ENCODE data around the gene MSRB3. TPM values are rescaled to one million over a fixed set of nuclear protein-coding genes. Genes with fewer than 3 reads are reported as not detected.

MSRB3 gene
- total RNA-seq, 3 donors from 2014 or later, result 35.0 to 59.8 (median 51.8) TPM

DNA sequence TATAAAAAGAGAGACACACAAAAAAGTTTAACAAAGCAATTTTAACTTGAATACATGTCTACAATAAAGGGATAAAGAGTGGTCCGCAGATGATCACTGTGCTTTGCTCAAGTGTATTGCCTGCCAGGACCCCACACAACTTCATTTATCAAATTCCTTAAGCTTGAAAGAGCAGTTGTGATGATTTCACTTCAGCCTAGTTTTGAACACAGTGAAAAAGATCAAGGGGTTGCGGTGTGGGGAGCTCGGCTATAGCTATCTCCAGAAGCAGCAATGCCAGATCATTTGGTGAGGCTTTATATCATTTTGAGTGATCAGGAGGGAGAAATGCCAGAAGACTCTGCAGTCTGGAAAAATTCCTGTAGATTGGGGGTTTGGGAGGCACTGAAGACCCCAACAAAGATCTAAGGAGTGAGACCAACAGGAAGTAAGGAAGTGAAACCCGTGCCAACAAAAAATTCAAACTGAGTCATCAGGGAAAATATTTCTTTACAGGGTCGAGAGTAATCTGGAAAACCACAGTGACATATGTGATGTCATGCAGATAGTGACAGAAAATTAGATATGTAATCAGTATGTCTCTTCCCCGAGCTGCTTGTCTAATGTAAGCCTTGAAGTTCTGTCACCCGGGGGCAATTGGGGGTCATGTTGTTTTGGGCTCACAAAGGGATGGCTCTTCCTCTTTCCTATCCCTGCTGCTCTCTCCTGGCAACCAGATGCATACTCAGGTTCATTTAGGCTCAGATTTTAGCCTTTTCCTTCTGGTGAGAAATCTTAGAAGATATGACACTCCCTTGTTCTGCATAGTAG lies 221.8 kb downstream of the MSRB3 start:
- no peaks in the 10 kb centered on the region for H3K27me3 ChIP-seq
- H3K4me1 ChIP-seq, result peaks cover 0 to 3% of the 10 kb centered on the region in 2 donors
- intact Hi-C loops (cut with DNase I; ENCODE audit: low total_unique reads), result no loop called here
- no peak overlapping the region for H3K4me3 ChIP-seq
- H3K27ac ChIP-seq, result no peak overlapping the region
- no peaks in the 10 kb centered on the region for H3K36me3 ChIP-seq
- no peak for DNase-seq (ENCODE audit: low spot score in 2 of 2)
- TF ChIP-seq POLR2AphosphoS5 (IDR thresholded peaks at IDR 0.05) (no peak), POLR2A (IDR thresholded peaks at IDR 0.05) (no peak)
- TF ChIP-seq, protein P1, sequence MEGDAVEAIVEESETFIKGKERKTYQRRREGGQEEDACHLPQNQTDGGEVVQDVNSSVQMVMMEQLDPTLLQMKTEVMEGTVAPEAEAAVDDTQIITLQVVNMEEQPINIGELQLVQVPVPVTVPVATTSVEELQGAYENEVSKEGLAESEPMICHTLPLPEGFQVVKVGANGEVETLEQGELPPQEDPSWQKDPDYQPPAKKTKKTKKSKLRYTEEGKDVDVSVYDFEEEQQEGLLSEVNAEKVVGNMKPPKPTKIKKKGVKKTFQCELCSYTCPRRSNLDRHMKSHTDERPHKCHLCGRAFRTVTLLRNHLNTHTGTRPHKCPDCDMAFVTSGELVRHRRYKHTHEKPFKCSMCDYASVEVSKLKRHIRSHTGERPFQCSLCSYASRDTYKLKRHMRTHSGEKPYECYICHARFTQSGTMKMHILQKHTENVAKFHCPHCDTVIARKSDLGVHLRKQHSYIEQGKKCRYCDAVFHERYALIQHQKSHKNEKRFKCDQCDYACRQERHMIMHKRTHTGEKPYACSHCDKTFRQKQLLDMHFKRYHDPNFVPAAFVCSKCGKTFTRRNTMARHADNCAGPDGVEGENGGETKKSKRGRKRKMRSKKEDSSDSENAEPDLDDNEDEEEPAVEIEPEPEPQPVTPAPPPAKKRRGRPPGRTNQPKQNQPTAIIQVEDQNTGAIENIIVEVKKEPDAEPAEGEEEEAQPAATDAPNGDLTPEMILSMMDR (IDR thresholded peaks at IDR 0.05), result no peak
- no peaks in the 10 kb centered on the region for H3K9me3 ChIP-seq

DNA sequence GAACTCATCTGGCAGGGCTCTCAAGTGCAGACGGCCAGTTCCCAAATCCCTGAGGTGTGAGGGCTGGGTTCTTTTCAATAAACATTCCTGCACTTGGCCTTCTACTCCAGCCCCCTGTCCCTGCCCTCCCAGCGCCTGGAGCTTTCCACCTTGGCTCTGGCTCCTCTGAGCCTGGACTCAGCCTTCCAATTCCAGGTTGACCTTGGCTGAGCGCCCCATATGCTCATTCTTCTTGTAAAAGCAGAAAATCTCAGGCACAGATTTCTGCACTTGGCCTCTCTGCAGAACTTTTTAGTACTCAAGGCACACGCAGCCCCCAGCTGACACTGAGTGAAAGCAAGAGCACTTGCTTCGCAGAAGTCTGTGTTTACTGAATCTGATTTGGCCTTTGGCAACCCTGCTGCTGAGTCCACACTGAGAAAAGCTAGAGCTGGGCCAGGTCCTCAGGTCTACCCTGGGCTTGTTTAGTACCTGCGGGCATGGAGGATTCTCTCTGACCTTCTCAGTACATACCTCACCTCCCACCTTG lies 222.7 kb downstream of the MSRB3 start:
- Histone ChIP-seq H3K27me3 (no peaks in the 10 kb centered on the region), H3K4me1 (peaks cover 0 to 3% of the 10 kb centered on the region in 2 donors), H3K9me3 (no peaks in the 10 kb centered on the region), H3K36me3 (no peaks in the 10 kb centered on the region), H3K27ac (no peak overlapping the region), H3K4me3 (no peak overlapping the region)
- TF ChIP-seq POLR2AphosphoS5 (IDR thresholded peaks at IDR 0.05) (no peak), POLR2A (IDR thresholded peaks at IDR 0.05) (no peak)
- TF ChIP-seq, protein P1 (IDR thresholded peaks at IDR 0.05), result no peak
- intact Hi-C loops (cut with DNase I; ENCODE audit: low total_unique reads), result no loop called here
- peak in 1 of 2 donors; percentile 19 for DNase-seq (ENCODE audit: low spot score in 2 of 2)

- Histone ChIP-seq H3K4me3 (no peak overlapping the region), H3K27me3 (no peaks in the 10 kb centered on the region), H3K27ac (no peak overlapping the region), H3K9me3 (no peaks in the 10 kb centered on the region), H3K4me1 (peaks cover 0 to 3% of the 10 kb centered on the region in 2 donors), H3K36me3 (no peaks in the 10 kb centered on the region)
- DNase-seq (ENCODE audit: low spot score in 2 of 2), result no peak
- TF ChIP-seq, protein P1 (IDR thresholded peaks at IDR 0.05), result no peak
- TF ChIP-seq POLR2A (IDR thresholded peaks at IDR 0.05), result no peak
- TF ChIP-seq POLR2AphosphoS5 (IDR thresholded peaks at IDR 0.05), result no peak
- intact Hi-C loops (cut with DNase I; ENCODE audit: low total_unique reads), result no loop called here
Observed at GRCh38 chr12:65501935-65502334, 223.5 kb downstream of the MSRB3 start.

DNA sequence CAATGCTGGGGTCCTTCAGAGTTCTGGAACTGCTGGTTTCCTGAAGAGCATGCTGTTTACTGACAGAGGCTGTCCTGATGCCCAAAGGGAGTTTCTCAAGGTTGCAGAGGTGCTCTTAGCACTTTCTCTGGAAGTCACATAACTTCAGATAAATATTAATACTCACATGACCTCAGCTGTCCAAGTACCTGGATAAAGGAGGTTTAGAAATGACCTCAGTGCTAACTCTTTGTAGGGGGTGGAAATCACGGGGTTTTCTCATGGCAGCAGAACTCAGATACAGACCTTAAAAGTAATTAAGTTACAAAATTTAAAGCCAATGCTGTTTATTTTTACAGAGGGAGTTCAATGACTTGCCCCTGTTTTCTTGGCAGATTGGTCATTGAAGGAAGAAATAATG lies 225.9 kb downstream of the MSRB3 start:
- H3K4me1 ChIP-seq, result peaks cover 0 to 3% of the 10 kb centered on the region in 2 donors
- TF ChIP-seq, protein P1 (IDR thresholded peaks at IDR 0.05), result no peak
- no peak for TF ChIP-seq POLR2AphosphoS5 (IDR thresholded peaks at IDR 0.05)
- TF ChIP-seq POLR2A (IDR thresholded peaks at IDR 0.05), result no peak
- H3K27ac ChIP-seq, result no peak overlapping the region
- H3K9me3 ChIP-seq, result no peaks in the 10 kb centered on the region
- intact Hi-C loops (cut with DNase I; ENCODE audit: low total_unique reads), result no loop called here
- no peaks in the 10 kb centered on the region for H3K27me3 ChIP-seq
- H3K36me3 ChIP-seq, result no peaks in the 10 kb centered on the region
- DNase-seq (ENCODE audit: low spot score in 2 of 2), result no peak
- H3K4me3 ChIP-seq, result no peak overlapping the region

- TF ChIP-seq POLR2AphosphoS5 (IDR thresholded peaks at IDR 0.05) (no peak), POLR2A (IDR thresholded peaks at IDR 0.05) (no peak)
- TF ChIP-seq, protein P1 (IDR thresholded peaks at IDR 0.05), result no peak
- H3K4me1 ChIP-seq, result peaks cover 0 to 3% of the 10 kb centered on the region in 2 donors
- no peaks in the 10 kb centered on the region for H3K36me3 ChIP-seq
- intact Hi-C loops (cut with DNase I; ENCODE audit: low total_unique reads), result no loop called here
- DNase-seq (ENCODE audit: low spot score in 2 of 2), result no peak
- H3K4me3 ChIP-seq, result no peak overlapping the region
- H3K27ac ChIP-seq, result no peak overlapping the region
- no peaks in the 10 kb centered on the region for H3K9me3 ChIP-seq
- H3K27me3 ChIP-seq, result no peaks in the 10 kb centered on the region
Observed at GRCh38 chr12:65505386-65506121, 227.1 kb downstream of the MSRB3 start.

Data from breast epithelium (tissue), 4 donors.